ENCODE measurements around the gene MYO18B.
A peak's percentile ranks its signal among the peaks of the same experiment; 100 is the strongest.

Gene MYO18B

DNA sequence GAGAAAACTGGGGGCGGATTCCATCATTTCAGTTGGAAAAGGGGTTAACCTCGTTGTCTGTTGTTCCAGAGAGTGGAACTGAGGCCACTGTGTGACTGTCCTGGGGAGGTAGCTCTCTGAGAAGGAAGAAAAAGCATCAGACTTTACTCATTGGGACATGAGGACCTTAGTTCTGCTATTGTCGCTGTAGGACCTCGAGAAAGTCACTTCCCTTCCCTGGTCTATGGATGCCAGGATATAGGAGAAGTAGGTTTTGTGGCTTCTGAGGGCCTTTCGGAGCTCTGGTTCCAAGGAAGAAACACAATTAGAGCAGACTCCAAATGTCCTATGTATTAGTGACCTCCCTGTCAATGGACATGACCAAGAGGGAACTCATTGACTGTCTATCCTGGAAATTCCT, 6.2 kb downstream of the MYO18B start:
- FAIRE-seq: no peak
- DNase-seq (ENCODE audit: extremely low spot score, insufficient read length, low read depth): no peak

DNA sequence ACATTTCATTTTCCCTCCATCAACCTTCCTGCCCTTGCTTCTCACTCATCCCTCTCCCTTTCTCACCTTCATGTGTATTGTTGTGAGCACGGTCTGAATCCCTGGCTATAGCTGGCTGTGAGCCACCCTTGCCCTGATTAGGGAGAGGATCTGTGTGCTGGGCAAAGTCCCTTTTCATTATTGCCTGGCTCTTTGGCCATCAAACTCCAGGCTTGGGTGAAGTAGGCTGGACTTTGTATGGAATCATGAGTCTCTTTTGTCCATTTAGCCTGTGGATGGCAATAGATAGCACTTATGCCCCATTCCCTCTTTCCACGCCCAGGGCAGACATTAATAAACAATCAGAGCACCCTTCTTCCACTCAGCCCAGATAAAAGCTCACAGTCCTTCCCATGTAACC, 6.7 kb downstream of the MYO18B start:
- FAIRE-seq (no peak), DNase-seq (ENCODE audit: extremely low spot score, insufficient read length, low read depth) (no peak)

DNA sequence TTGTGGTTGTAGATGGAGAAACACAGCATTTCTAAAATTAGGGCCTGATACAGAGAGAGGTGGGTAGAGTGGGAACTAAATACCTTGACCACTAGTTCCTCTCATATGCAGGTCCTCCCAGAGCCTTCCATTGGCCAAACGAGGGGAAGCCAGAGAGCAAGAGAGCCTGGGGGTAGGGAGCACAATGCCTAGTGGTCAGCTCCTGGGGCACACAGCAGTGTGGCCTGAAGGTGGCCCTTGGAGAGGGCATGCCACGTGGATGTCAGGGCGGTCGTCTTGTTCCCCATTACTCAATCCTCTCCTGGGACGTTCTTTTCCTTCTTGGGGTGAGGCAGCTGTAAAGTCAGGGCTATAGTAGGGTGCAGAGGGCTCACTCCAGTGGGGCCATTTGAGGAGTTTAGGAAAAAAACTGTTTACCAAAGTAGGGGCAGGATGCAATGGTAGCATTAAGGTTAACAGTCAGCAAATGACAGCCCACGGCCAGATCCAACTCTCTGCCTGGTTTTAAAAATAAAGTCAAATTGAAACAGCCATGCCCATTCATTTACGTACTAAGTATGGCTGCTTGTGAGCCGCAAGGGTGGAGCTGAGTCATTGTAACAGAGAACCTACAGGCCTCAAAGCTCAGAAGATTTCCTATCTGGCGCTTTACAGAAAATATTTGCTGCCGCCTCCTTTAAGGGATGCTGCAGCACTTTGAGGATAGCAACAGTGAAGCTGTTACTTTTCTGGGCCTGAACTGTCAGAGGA, 7.6 kb downstream of the MYO18B start:
- peak; percentile 85 for FAIRE-seq
- no peak for DNase-seq (ENCODE audit: extremely low spot score, insufficient read length, low read depth)

DNA sequence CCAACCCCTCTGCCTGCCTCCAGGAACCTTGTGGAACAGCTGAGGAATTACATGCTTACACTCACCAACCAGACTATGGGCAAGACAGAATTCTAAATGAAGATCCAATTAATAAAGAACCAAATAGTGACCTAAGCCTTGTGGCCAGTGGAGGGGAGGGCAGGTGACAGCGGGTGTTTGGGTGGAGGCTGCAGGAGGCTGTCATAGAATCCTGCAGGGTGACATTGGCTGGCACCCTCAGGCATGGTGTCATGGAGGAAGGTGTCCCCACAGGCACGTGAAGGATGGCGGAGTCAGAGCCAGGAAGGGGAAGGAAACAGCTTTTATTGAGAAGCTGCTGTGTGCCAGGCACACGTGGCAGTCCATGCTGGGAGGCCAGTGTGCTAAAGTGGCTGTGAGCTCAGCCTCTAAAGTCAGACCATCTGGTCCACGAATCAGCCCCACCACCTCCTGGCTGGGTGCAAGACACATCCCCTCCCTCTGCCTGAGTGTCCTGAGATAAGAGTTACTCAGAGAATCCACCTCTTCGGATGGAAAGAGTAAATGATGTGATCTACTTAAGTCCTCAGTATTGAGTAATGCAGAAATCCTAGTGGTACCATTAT, 8.7 kb downstream of the MYO18B start:
- no peak for DNase-seq (ENCODE audit: extremely low spot score, insufficient read length, low read depth)
- FAIRE-seq: no peak

DNA sequence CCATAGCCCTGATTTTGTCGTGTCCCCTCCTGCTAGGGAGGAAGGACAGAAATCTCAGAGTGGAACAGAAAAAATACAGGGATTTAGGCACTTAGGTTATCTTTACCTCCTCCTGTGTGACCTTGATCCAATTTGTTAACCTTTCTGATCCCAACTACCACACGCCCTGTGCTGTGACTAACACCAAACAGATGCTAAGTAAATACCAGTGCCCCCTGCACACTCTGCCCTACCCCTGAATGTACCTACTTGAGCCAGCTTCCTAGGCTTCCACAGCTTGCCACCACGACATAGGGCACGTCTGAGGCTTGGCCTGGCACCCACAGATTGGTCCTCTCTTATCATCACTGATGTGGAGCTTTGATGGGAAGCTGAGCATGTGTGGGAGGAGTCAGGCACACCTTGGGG, 9.2 kb downstream of the MYO18B start:
- DNase-seq (ENCODE audit: extremely low spot score, insufficient read length, low read depth) (no peak), FAIRE-seq (no peak)

DNA sequence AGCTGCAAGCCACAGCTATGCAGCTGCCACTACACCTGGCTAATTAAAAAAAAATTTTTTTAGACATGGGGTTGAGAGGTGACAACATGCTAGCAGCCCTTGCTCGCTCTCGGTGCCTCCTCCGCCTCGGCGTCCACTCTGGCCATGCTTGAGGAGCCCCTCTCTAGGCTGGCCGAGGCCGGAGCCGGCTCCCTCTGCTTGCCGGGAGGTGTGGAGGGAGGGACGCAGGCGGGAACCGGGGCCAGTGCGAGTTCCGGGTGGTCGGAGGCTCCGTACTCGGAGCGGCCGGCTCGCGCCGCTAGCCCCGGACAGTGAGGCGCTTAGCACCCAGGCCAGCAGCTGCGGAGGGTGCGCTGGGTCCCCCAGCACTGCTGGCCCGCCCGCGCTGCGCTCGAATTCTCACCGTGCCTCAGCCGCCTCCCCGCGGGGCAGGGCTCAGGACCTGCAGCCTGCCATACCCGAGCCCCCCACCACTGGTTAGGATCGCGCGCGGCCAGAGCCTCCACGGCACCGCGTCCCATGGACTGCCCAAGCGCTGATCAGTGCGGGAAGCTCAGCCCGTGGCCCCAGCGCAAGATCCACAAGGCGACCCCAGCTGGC, 10.7 kb downstream of the MYO18B start:
- no peak for FAIRE-seq
- no peak for DNase-seq (ENCODE audit: extremely low spot score, insufficient read length, low read depth)

DNA sequence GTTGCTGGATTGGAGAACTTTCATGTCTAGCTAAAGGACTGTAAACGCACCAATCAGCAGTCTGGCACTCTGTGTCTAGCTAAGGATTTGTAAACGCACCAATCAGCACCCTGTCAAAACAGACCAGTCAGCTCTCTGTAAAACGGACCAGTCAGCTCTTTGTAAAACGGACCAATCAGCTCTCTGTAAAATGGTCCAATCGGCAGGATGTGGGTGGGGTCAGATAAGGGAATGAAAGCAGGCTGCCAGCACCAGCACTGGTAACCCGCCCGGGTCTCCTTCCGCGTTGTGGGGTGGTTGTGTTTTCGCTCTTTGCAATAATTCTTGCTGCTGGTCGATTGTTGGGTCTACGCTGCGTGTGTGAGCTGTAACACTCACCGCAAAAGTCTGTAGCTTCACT, 11.3 kb downstream of the MYO18B start:
- no peak for DNase-seq (ENCODE audit: extremely low spot score, insufficient read length, low read depth)
- no peak for FAIRE-seq

DNA sequence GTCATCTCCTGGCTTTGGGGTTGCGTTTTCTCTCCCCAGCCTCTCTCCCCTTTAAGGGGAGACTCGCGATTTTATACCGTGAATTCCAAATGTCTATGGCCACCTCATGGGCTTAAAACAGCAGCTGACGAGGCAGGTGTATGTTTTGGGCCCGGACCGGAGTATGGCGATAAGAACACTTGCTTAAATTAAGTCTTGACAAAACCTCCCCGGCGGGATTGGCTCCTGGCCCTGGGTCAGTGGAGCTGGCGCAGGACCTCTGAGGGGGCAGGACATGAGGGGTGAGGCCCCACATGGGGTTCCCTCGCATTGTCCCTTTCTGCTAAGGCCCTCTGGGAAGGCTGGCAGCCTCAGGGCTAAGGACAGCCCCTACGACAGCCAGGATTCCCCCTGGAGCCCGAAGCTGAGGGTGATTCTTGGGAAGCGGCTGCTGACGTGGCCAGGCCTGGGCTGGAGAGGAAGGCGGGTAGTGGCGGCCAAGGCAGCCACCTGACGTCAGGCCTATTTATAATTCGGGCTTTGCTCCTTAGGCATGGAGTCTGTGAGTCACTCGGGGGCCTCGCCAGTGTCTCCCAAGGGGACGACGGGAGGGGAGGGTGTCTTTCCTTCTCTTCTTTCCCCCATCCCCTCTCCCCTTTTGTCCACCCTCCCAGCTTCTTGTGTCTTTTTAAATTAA, 12.7 kb downstream of the MYO18B start:
- no peak for FAIRE-seq
- no peak for DNase-seq (ENCODE audit: extremely low spot score, insufficient read length, low read depth)

DNA sequence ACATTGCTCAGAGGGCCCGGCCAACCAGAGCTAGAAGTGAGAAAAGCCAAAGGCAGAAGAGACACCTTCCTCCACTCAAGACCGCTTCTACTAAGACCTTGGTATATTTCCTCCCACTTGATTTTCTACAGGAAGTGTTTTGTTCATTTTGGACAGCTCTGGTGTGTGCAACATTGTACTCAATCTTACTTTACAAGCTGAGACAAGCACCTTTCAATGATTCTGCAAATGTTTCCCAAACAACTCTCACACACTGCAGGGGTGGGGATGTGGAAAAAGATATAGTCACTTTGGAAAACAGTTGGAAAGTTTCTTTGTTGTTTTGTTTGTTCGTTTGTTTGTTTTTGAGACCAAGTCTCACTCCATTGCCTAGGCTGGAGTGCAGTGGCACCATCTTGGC, 15.7 kb downstream of the MYO18B start:
- DNase-seq (ENCODE audit: extremely low spot score, insufficient read length, low read depth) (no peak), FAIRE-seq (no peak)

DNA sequence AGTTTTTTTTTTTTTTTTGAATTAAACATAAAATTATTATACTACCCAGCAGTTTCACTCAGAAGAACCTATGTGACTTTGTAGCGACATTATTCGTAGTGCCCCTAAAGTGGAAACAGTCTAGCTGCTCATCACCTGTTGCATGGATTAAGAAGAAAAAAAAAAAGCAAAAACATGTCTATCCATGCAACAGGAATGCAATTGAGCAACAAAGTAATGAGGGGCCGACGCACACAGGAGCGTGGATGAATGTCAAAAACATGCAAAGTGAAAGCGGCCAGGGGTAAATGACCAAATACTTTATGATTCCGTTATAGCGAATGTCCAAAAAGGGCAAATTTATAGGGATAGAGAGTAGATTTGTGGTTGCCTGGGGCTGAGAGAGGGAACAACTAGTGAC, 16.3 kb downstream of the MYO18B start:
- FAIRE-seq: no peak
- no peak for DNase-seq (ENCODE audit: extremely low spot score, insufficient read length, low read depth)

DNA sequence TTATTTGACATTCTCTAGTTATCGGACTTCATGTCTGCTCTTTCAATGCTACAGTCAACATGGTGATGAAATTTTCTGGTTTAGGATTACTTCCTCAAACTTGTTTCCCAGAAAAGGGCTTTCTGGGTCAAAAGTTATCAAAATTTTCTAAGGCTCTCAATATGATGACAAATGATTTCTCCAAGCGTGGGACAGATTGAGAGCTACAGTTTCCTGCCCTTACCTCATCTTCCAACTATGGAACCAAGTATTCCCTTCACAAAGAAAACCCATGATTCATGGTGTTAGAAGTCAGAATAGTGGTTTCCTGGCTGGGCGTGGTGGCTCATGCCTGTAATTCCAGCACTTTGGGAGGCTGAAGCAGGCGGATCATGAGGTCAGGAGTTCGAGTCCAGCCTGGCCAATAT, 17.8 kb downstream of the MYO18B start:
- DNase-seq (ENCODE audit: extremely low spot score, insufficient read length, low read depth) (no peak), FAIRE-seq (no peak)

DNA sequence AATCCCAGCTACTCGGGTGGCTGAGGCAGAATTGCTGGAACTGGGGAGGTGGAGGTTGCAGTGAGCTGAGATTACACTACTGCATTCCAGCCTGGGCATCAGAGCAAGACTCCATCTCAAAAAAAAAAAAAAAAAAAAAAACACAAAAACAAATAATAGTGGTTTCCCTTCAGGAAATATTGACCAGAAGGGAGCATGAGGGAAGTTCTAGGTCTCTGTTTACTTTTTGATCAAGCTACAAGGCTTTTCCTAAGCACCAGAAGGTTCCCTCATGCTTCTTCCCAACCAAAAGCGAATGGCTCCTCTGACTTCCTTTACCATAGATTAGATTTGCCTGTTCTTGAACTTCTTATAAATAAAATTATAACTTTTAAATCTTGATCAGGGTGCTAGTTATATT, 18.3 kb downstream of the MYO18B start:
- no peak for DNase-seq (ENCODE audit: extremely low spot score, insufficient read length, low read depth)
- FAIRE-seq: no peak

DNA sequence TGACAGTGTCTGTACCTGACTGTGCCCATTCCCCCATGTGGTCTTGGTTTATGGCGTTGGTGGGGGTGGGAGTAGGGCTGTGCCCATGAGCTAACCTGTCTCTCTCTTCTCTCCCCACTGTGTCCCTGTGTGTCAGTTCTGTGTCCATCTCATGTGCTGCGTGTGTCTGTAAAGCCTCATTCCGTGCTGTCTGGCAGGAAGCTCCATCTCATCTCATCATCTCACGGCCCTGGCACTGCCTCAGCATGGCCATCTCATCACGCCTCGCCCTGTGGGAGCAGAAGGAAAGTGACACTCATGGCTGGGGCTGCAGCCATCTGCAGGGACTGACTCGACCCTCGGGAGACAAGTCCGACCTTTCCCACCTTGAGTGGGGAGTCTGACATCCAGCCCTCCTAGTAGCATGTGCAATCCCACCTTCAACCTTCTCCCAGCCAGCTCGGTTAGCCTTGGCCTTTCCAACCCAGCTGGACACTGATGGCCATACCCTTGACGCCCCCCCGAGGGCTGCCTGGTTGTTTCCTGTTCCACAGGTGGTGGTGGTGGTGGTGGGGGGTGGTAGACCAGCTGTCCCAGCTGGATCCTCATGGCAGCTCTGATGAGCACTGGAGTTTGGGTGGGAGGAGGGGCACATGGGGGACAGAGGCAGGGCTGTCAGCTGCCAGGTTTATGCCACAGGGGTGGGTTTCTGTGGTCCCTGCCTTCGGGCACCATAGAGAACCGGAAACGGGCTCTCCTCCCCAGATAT, 19.0 kb downstream of the MYO18B start:
- DNase-seq (ENCODE audit: extremely low spot score, insufficient read length, low read depth) (no peak), FAIRE-seq (no peak)

DNA sequence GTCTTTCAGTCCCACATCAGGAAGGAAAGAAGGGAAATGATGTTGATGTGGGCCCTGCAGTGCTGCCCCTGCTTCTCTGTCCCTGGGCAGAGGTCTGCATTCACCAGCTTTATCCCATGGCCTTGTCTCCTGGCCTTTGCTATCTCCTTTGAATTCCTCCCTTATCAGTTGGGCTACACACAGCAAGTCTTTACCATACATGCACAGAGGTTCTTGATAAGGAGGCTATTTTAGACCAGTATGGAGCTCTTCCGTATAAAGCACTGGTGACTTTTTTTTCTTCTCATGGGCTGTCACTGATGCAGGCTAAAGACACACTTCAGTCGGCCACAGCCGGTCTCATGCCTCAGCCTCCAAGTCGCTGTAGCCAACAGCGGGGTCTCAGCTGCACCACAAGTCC, 20.2 kb downstream of the MYO18B start:
- FAIRE-seq (no peak), DNase-seq (ENCODE audit: extremely low spot score, insufficient read length, low read depth) (no peak)

DNA sequence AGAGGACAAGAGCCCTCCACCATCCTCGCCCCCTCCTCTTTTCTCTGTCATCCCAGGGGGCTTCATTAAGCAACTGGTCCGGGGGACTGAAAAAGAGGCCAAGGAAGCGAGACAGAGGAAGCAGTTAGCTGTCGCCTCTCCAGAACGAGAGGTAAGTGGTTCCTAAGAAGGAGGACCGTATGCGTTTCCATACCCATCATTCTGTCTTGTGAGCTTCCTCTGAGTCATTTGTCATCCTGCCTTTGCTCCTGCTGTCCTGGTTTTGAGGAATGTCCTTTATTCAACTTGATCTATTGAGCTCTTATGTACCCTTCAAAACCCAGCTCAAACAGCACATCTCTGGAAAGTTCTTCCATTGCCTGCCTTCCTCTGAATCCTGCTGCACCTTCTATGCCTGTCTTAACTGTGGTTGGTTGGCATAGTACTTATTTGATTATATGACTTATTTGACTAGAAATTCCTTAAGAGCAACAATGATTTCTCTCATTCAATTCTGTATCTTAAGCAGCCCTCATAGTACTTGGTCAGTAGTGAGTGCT, 21.3 kb downstream of the MYO18B start:
- DNase-seq (ENCODE audit: extremely low spot score, insufficient read length, low read depth) (no peak), FAIRE-seq (no peak)

DNA sequence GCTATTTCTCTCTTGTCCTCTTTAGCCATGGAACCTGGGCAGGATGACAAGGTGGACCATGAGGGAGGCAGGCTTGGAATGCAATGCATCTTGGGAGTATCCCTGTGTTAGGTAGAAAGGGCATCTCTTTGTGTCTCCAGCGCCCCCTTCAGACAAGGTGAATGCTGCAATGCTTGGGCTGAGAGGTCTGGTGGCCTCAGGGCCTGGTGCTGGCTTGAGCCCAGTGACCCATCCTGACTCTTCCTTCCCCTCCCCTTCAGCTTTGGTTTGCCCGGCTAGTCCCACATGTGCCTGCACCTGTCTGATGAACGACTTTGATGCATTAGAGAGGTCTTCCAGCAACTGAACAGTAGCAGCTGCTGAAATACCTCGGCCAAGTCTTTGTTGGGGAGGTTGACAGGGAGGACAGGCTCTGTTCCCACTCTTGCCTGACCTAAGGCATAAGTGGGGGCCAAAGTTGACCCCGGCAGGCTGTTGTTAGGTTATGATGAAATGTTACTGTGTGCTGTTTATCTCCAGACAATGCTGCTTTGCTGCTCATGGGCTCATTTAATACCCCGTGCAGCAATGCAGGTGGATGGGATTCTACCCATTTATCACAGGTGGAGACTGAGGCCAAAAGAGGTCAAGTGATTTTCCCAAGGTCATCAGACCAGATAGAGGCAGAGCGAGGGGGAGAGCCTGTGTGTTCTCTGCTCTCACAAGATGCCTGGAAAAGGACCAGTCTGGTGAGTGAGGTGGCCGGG, 22.5 kb downstream of the MYO18B start:
- DNase-seq (ENCODE audit: extremely low spot score, insufficient read length, low read depth) (no peak), FAIRE-seq (no peak)

DNA sequence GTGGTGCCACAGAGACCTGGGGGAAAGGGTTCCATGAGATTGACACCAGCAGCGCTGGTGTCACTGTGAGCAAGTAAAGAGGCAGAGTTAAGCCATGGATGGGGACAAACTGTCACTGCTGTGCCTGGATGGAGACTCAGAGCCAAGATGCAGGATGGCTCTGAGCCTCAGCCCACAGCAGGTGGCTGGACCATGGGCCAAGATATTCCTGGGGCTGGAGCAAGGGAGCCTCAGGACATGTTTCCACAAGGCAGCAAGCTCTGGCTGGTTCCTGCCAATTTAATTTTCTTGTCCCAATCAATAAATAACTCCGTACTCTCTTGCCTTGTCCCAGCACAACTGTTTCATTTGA, 23.0 kb downstream of the MYO18B start:
- FAIRE-seq: no peak
- no peak for DNase-seq (ENCODE audit: extremely low spot score, insufficient read length, low read depth)

DNA sequence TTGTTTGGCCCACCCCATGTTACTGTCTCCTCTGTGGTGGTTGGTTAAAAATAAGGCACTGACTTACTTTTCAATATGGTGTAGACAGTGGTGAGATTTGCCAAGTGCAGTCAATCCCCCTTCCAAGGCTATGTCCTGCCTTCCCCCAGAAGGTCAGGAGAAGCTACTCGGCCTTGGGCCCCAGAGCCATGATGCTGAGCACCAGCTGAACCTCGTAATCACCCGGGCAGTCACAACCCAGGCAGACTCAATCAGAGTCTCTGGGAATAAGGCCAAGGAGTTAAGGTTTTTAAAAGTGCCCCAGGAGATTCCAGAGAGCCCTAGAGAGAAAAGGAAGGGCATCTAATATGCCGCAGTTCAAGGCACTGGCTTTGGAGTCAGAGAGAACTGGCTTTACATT, 23.8 kb downstream of the MYO18B start:
- no peak for FAIRE-seq

DNA sequence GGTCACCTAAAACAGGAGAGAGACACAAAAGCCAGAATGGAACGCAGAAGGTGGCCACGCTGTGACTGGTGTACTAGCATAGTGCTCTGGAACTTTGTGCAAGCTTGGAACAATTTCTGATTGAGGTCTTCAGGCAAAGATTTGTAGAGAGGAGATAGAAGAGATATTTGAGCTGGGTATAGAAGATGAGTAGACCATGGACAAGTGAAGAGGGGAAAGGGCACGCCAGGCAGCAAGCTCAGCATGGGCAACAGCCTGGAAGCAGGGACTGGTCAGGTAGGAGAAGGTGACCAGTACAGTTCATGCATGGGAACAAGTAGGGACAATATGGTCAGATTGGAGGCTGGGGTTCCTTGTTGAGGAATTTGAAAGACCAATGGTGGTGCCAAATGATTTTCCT, 24.4 kb downstream of the MYO18B start:
- DNase-seq (ENCODE audit: extremely low spot score, insufficient read length, low read depth) (no peak), FAIRE-seq (no peak)

More for the DNA sequence above, 23.8 kb downstream of the MYO18B start:
- no peak for DNase-seq (ENCODE audit: extremely low spot score, insufficient read length, low read depth)

DNA sequence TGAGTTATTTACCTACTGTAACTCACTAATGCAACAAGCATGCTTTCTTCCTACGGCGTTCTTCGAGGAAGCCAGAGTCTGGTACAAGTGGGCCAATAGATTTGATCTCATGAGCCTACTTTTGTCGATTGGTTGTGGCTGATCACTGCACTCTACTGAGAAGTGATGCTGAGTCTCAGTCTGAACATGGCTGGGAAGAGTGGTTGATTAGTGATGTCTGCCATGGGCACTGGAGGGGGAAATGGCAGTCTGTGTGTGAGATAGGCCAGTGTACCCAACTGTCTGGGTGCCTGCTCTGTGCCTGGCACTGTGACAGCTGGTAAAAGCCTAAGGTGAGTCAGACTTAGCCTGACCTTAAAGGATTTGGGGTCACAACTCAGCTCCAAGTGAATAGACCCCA, 28.3 kb downstream of the MYO18B start:
- DNase-seq (ENCODE audit: extremely low spot score, insufficient read length, low read depth) (no peak), FAIRE-seq (no peak)

All from GM18507 (cell line).